Glutamatergic neuron (in vitro differentiated cells): ENCODE measurements around the gene LHX2. TPM values are rescaled to one million over a fixed set of nuclear protein-coding genes. Genes with fewer than 3 reads are reported as not detected.
A peak's percentile ranks its signal among the peaks of the same experiment; 100 is the strongest.

Experiments used
- DNase-seq: peaks from one replicate; pipeline ENCODE4 v3.0.0; 2022
- H3K27ac Mint-ChIP-seq: one replicate; pipeline ENCODE4 v1.8.0; 2020; ENCODE audit warnings: mild to moderate bottlenecking, mixed read lengths, inconsistent platforms; ENCODE audit not compliant: unreplicated experiment
- H3K27me3 Mint-ChIP-seq: one replicate; pipeline ENCODE4 v1.8.0; 2020; ENCODE audit warnings: mild to moderate bottlenecking, moderate library complexity, mixed read lengths, inconsistent platforms; ENCODE audit not compliant: unreplicated experiment
- H3K36me3 Mint-ChIP-seq: one replicate; pipeline ENCODE4 v1.8.0; 2020; ENCODE audit warnings: mild to moderate bottlenecking, mixed read lengths, inconsistent platforms; ENCODE audit not compliant: unreplicated experiment
- H3K4me1 Mint-ChIP-seq: one replicate; pipeline ENCODE4 v1.8.0; 2020; ENCODE audit warnings: mild to moderate bottlenecking, low read depth, mixed read lengths, inconsistent platforms; ENCODE audit not compliant: unreplicated experiment
- H3K4me3 Mint-ChIP-seq: one replicate; pipeline ENCODE4 v1.8.0; 2020; ENCODE audit warnings: mild to moderate bottlenecking, mixed read lengths, inconsistent platforms; ENCODE audit not compliant: unreplicated experiment
- H3K9me3 Mint-ChIP-seq: one replicate; pipeline ENCODE4 v1.8.0; 2020; ENCODE audit warnings: mild to moderate bottlenecking, moderate library complexity, mixed read lengths, inconsistent platforms; ENCODE audit not compliant: unreplicated experiment
- CTCF ChIP-seq: fragments of 200-600 bp; sonication (generic); IDR thresholded peaks from one replicate; pipeline ENCODE4 v1.5.0; 2021; ENCODE audit not compliant: partially characterized antibody, unreplicated experiment
- total RNA-seq: library from RNA; stranded (reverse); fragmentation: NEBNext Ultra II Directional; extraction: Animal tissue kit (Norgen Biotek cat#: 25700); gene quantifications from one replicate; pipeline ENCODE4 v1.2.1, GENCODE V29; 2021; ENCODE audit not compliant: unreplicated experiment

LHX2 gene
- total RNA-seq, 1 donor from 2014 or later: 6.7 TPM

- peaks cover 43% of the 10 kb centered on the region for H3K27me3 Mint-ChIP-seq
- no peak for TF ChIP-seq CTCF
- H3K4me1 Mint-ChIP-seq: peaks cover 25% of the 10 kb centered on the region
- H3K36me3 Mint-ChIP-seq: no peaks in the 10 kb centered on the region
- no peak overlapping the region for H3K27ac Mint-ChIP-seq
- DNase-seq: no peak
- H3K4me3 Mint-ChIP-seq: peak overlapping the region; percentile 89
- H3K9me3 Mint-ChIP-seq: peaks cover 11% of the 10 kb centered on the region
Measured at GRCh38 chr9:124006448-124007361, 4.9 kb upstream of the LHX2 start.

GRCh38 chr9:124007565-124008302, 3.8 kb upstream of the LHX2 start:
- peak overlapping the region; percentile 20 for H3K27ac Mint-ChIP-seq
- H3K4me3 Mint-ChIP-seq: peak overlapping the region; percentile 89

GRCh38 chr9:124008303-124008693, 3.3 kb upstream of the LHX2 start:
- peak overlapping the region; percentile 20 for H3K27ac Mint-ChIP-seq
- DNase-seq: peak; percentile 56

More at GRCh38 chr9:124007565-124008302, 3.8 kb upstream of the LHX2 start:
- DNase-seq: no peak
- peaks cover 11% of the 10 kb centered on the region for H3K9me3 Mint-ChIP-seq
- no peaks in the 10 kb centered on the region for H3K36me3 Mint-ChIP-seq
- peaks cover 22% of the 10 kb centered on the region for H3K4me1 Mint-ChIP-seq
- peaks cover 38% of the 10 kb centered on the region for H3K27me3 Mint-ChIP-seq
- TF ChIP-seq CTCF: no peak

GRCh38 chr9:124008694-124009530, 2.7 kb upstream of the LHX2 start:
- Mint-ChIP-seq H3K9me3 (peaks cover 11% of the 10 kb centered on the region), H3K4me1 (peaks cover 21% of the 10 kb centered on the region), H3K4me3 (peak overlapping the region; percentile 76), H3K27me3 (peaks cover 32% of the 10 kb centered on the region), H3K36me3 (no peaks in the 10 kb centered on the region), H3K27ac (no peak overlapping the region)
- peak; percentile 51 for DNase-seq
- no peak for TF ChIP-seq CTCF

More at GRCh38 chr9:124008303-124008693, 3.3 kb upstream of the LHX2 start:
- Mint-ChIP-seq H3K4me1 (peaks cover 22% of the 10 kb centered on the region), H3K36me3 (no peaks in the 10 kb centered on the region), H3K27me3 (peaks cover 35% of the 10 kb centered on the region), H3K9me3 (peaks cover 11% of the 10 kb centered on the region), H3K4me3 (peak overlapping the region; percentile 89)
- TF ChIP-seq CTCF: no peak
